22Rv1 (cell line): ENCODE data around the gene TIMP3.

ENCODE experiments used
- H3K27ac ChIP-seq: fragments of 450-650 bp; 2 replicates; pipeline ENCODE4 v1.5.1; 2017
- CTCF ChIP-seq: fragments of 450-650 bp; IDR thresholded peaks from 2 replicates; pipeline ENCODE4 v1.5.1; 2017; ENCODE audit warnings: mild to moderate bottlenecking
- ZFX ChIP-seq: fragments of 450-650 bp; IDR thresholded peaks from 2 replicates; pipeline ENCODE4 v1.6.1; 2017; ENCODE audit warnings: antibody characterized with exemption, borderline replicate concordance

Gene TIMP3

GRCh38 chr22:32826537-32826936 is 25.0 kb downstream of the TIMP3 start:
- TF ChIP-seq CTCF (no peak), ZFX (no peak)
- H3K27ac ChIP-seq, result no peak overlapping the region

- TF ChIP-seq CTCF (no peak), ZFX (no peak)
- H3K27ac ChIP-seq, result no peak overlapping the region
Observed at GRCh38 chr22:32827049-32827602, 25.6 kb downstream of the TIMP3 start.

- H3K27ac ChIP-seq, result no peak overlapping the region
- no peak for TF ChIP-seq CTCF
Observed at GRCh38 chr22:32828150-32828549, 26.6 kb downstream of the TIMP3 start.

- no peak for TF ChIP-seq CTCF
- no peak for TF ChIP-seq ZFX
- H3K27ac ChIP-seq, result no peak overlapping the region
Observed at GRCh38 chr22:32828561-32828960, 27.1 kb downstream of the TIMP3 start.

- no peak for TF ChIP-seq CTCF
- TF ChIP-seq ZFX, result no peak
- no peak overlapping the region for H3K27ac ChIP-seq
Observed at GRCh38 chr22:32829451-32829851, 27.9 kb downstream of the TIMP3 start.

GRCh38 chr22:32830473-32830872 is 29.0 kb downstream of the TIMP3 start:
- TF ChIP-seq ZFX, result no peak
- no peak for TF ChIP-seq CTCF
- no peak overlapping the region for H3K27ac ChIP-seq

GRCh38 chr22:32830957-32831356 is 29.5 kb downstream of the TIMP3 start:
- TF ChIP-seq CTCF, result no peak
- no peak for TF ChIP-seq ZFX
- no peak overlapping the region for H3K27ac ChIP-seq
